K562 (cell line): ENCODE measurements around the gene EGFL6. TPM values are rescaled to one million over a fixed set of nuclear protein-coding genes. Genes with fewer than 3 reads are reported as not detected.

Experiments
- ATAC-seq: fragments of 200-7000 bp; cut with Tn5 transposase; 3 replicates; pipeline ENCODE4 v1.9.1; 2020; ENCODE audit warnings: moderate library complexity
- BruUV-seq: library from RNA; stranded (reverse); fragments of 400-500 nt; replicated peaks from 2 replicates; lab custom pipeline; 2021; lab: Mats Ljungman, UMichigan
- CTCF ChIA-PET: fragments of 300-600 bp; formaldehyde crosslinking; extraction: SDS; loops from one replicate; lab custom pipeline; 2021; ENCODE audit warnings: low intra/inter-chr PET ratio; lab: Yijun Ruan, JAX
- POLR2A ChIA-PET: fragments of 300-600, 350-650 bp; sonication (Branson Sonifier 250); formaldehyde crosslinking; extraction: SDS; loops from one replicate; lab custom pipeline; 2021; ENCODE audit warnings: antibody characterized with exemption, inconsistent platforms; lab: Yijun Ruan, JAX
- DNase-seq, 4 experiments: peaks; one replicate each; pipeline versions ENCODE4 v3.0.0 to v3.0.0-alpha.2; 2011 to 2018; ENCODE audit warnings: low spot score in 3 of 4, mixed read lengths in 3 of 4; ENCODE audit errors: extremely low read depth in 1 of 4
- FAIRE-seq: peaks from 2 replicates; lab custom pipeline; 2011; peaks lifted over from hg19 to GRCh38; lab: Jason Lieb, UNC
- H2AFZ ChIP-seq: 2 replicates; pipeline ENCODE4 v1.6.0; 2011; ENCODE audit warnings: low read depth, low read length, control low read depth, inconsistent platforms
- H3K27ac ChIP-seq: fragments of 200-600 bp; 3 replicates; pipeline ENCODE4 v1.8.0; 2011; ENCODE audit warnings: low read depth, mild to moderate bottlenecking, control low read depth, inconsistent platforms, low read length, moderate library complexity, mixed read lengths; ENCODE audit errors: extremely low read depth
- H3K27me3 ChIP-seq, 2 experiments: fragments of 300-600 bp in 1 of 2; 2 replicates in 1 of 2; 3 replicates in 1 of 2; pipeline versions ENCODE4 v1.6.0 to v1.8.0; 2011; ENCODE audit warnings: inconsistent platforms in 2 of 2, low read length in 2 of 2, mild to moderate bottlenecking in 1 of 2, mixed read lengths in 1 of 2, moderate library complexity in 1 of 2; ENCODE audit not compliant: control insufficient read depth in 2 of 2, insufficient read depth in 2 of 2
- H3K36me3 ChIP-seq: fragments of 300-600 bp; 3 replicates; pipeline ENCODE4 v1.8.0; 2011; ENCODE audit warnings: mild to moderate bottlenecking, low read length, inconsistent platforms; ENCODE audit not compliant: control insufficient read depth, insufficient read depth
- H3K4me1 ChIP-seq, 2 experiments: fragments of 200-600 bp in 1 of 2; replicated peaks in 1 of 2; 2 replicates in 1 of 2; 3 replicates in 1 of 2; pipeline versions ENCODE4 v1.5.1 to v1.8.0; 2011; ENCODE audit warnings: inconsistent platforms in 2 of 2, low read length in 2 of 2, mild to moderate bottlenecking in 1 of 2, mixed read lengths in 1 of 2, moderate library complexity in 1 of 2; ENCODE audit not compliant: control insufficient read depth in 2 of 2, insufficient read depth in 2 of 2
- H3K4me2 ChIP-seq: 2 replicates; pipeline ENCODE4 v1.6.1; 2011; ENCODE audit warnings: low read length, control low read depth, inconsistent platforms, mixed read lengths; ENCODE audit not compliant: insufficient read depth
- H3K4me3 ChIP-seq: fragments of 200-600 bp; sonication (generic), shearing (Covaris generic); 2 replicates; pipeline ENCODE4 v1.5.1; 2016; ENCODE audit warnings: control low read depth, inconsistent platforms
- H3K79me2 ChIP-seq: fragments of 200-600 bp; 3 replicates; pipeline ENCODE4 v1.8.0; 2011; ENCODE audit warnings: low read length, inconsistent platforms; ENCODE audit not compliant: control insufficient read depth, insufficient read depth
- H3K9ac ChIP-seq, 2 experiments: 2 replicates each; pipeline versions ENCODE4 v1.6.0 to v1.6.1; 2011; ENCODE audit warnings: low read depth in 2 of 2, low read length in 2 of 2, control low read depth in 1 of 2, inconsistent platforms in 1 of 2, mild to moderate bottlenecking in 1 of 2, mixed read lengths in 1 of 2; ENCODE audit not compliant: insufficient read depth in 1 of 2
- H3K9me1 ChIP-seq: one replicate; pipeline ENCODE4 v1.6.0; 2011; ENCODE audit warnings: inconsistent platforms, mild to moderate bottlenecking, low read length, moderate library complexity; ENCODE audit not compliant: control insufficient read depth, insufficient read depth
- H3K9me3 ChIP-seq: replicated peaks from 2 replicates; pipeline ENCODE4 v1.5.1; 2011; ENCODE audit warnings: low read depth, low read length, inconsistent platforms; ENCODE audit not compliant: control insufficient read depth, insufficient read depth
- H4K20me1 ChIP-seq: replicated peaks from 2 replicates; pipeline ENCODE4 v1.6.1; 2011; ENCODE audit warnings: low read length, inconsistent platforms, mixed read lengths; ENCODE audit not compliant: control insufficient read depth, insufficient read depth
- HES1 ChIP-seq: fragments of 450-650 bp; IDR thresholded peaks from 2 replicates; pipeline ENCODE4 v1.6.1; 2016; ENCODE audit warnings: low read depth, mild to moderate bottlenecking, moderate library complexity
- MGA ChIP-seq: fragments of 450-650 bp; IDR thresholded peaks from 2 replicates; pipeline ENCODE4 v1.6.1; 2016; ENCODE audit warnings: mild to moderate bottlenecking, moderate library complexity
- MYBL2 ChIP-seq, 2 experiments: fragments of 450-650 bp in 1 of 2; sonication (generic) in 1 of 2; formaldehyde crosslinking in 1 of 2; IDR thresholded peaks; 2 replicates each; pipeline versions ENCODE4 v1.6.1 to v1.8.1; 2017 to 2022; ENCODE audit warnings: borderline replicate concordance in 1 of 2, inconsistent platforms in 1 of 2, low read depth in 1 of 2, mild to moderate bottlenecking in 1 of 2, missing genetic modification reagents in 1 of 2, moderate library complexity in 1 of 2
- ZFP36 ChIP-seq: fragments of 150-350 bp; IDR thresholded peaks from 2 replicates; pipeline ENCODE4 v1.6.1; 2018; ENCODE audit warnings: low read length, low read depth; ENCODE audit not compliant: partially characterized antibody
- ZFP91 ChIP-seq: sonication (generic); formaldehyde crosslinking; IDR thresholded peaks from 2 replicates; pipeline ENCODE4 v1.8.0; 2022; ENCODE audit warnings: mild to moderate bottlenecking, missing genetic modification reagents
- ZNF57 ChIP-seq: fragments of 450-650 bp; formaldehyde crosslinking; IDR thresholded peaks from 2 replicates; pipeline ENCODE4 v1.4.0; 2020; ENCODE audit warnings: mild to moderate bottlenecking, moderate library complexity
- WGBS: fragments of 100-300 bp; shearing (Covaris generic); methylation state at CpG from one replicate; pipeline ENCODE4 v1.1.6; 2016; ENCODE audit warnings: low coverage, mixed read lengths; ENCODE audit not compliant: insufficient coverage; ENCODE audit errors: missing lambda C conversion rate; 5-methylcytosine and 5-hydroxymethylcytosine counted together
- in situ Hi-C: fragments of 300-500 bp; cut with MboI; formaldehyde crosslinking; loops from 4 replicates; pipeline ENCODE4 v1.15.0; 2018; ENCODE audit warnings: inconsistent platforms, mixed read lengths
- intact Hi-C: fragments of 100-400 bp; cut with micrococcal nuclease; formaldehyde crosslinking; loops from 2 replicates; pipeline ENCODE4 v1.14.2; 2022
- polyA plus RNA-seq, 8 experiments: library from polyadenylated mRNA; depleted of rRNA in 4 of 8; stranded (reverse) in 5 of 8; unstranded in 3 of 8; fragments of >200 nt; fragmentation: Nextera tagmentation in 2 of 8; fragmentation: Illumina TruSeq in 1 of 8; extraction: Ambion mirVana in 2 of 8; extraction: Trizol in 1 of 8; gene quantifications; 2 replicates each; pipeline versions ENCODE4 v1.2.1 to v1.2.3, GENCODE V29; 2011 to 2014; ENCODE audit warnings: inconsistent platforms in 1 of 8, missing spikeins in 1 of 8
- total RNA-seq, 7 experiments: library from RNA; depleted of rRNA in 6 of 7; stranded (reverse); fragments of >200 nt in 6 of 7; fragmentation: Illumina TruSeq in 2 of 7; extraction: Trizol in 2 of 7; gene quantifications; 2 replicates each; pipeline versions ENCODE4 v1.2.1 to v1.2.3, GENCODE V29; 2011 to 2021; ENCODE audit warnings: low replicate concordance in 1 of 7

Gene EGFL6
- total and polyA plus RNA-seq, 9 of the 15 experiments (the other 6 are each of a cell fraction or from before 2014, with no cell fraction given), result 0.01 TPM; not detected in 8

GRCh38 chrX:13662355-13662791 lies 93.0 kb downstream of the EGFL6 start:
- Histone ChIP-seq H3K27me3 (no peaks in the 10 kb centered on the region), H3K79me2 (no peaks in the 10 kb centered on the region), H3K4me2 (no peak overlapping the region), H3K9me1 (no peaks in the 10 kb centered on the region), H3K9ac (no peak overlapping the region), H3K4me1 (no peaks in the 10 kb centered on the region), H3K27ac (no peak overlapping the region), H4K20me1 (no peaks in the 10 kb centered on the region), H2AFZ (no peak overlapping the region), H3K4me3 (no peak overlapping the region), H3K9me3 (no peaks in the 10 kb centered on the region), H3K36me3 (peaks cover 13% of the 10 kb centered on the region; the same call in 2 of the 3 replicates)
- ATAC-seq (no peak), FAIRE-seq (no peak), DNase-seq (no peak)
- POLR2A ChIA-PET, result no interaction called here
- no TSS peak for BruUV-seq
- in situ Hi-C loops (loop anchor here (25.0 kb wide), 1 partner anchor 700 kb away; no protein-coding TSS in a partner anchor), intact Hi-C loops (no loop called here)
- WGBS, result 64% methylated on average over 6 of the region's 6 CpGs
- CTCF ChIA-PET, result no interaction called here
- TF ChIP-seq ZNF57 (no peak), MGA (no peak), ZFP36 (no peak), MYBL2 (IDR thresholded peaks at IDR 0.05; ENCODE audit: low read depth) (no peak), MYBL2 (CRISPR knock-in tag; IDR thresholded peaks at IDR 0.05; ENCODE audit: borderline replicate concordance) (no peak), ZFP91 (CRISPR knock-in tag) (no peak), HES1 (no peak)
